Body of pancreas (tissue), 4 donors: Measurements from ENCODE around the gene ZNF484.

Experiments used
- POLR2A ChIP-seq, 3 donors: fragments of 450-650 bp; IDR thresholded peaks; one replicate each; pipeline ENCODE4 v1.6.1; 2016; ENCODE audit warnings: antibody characterized with exemption in 3 of 3, mild to moderate bottlenecking in 2 of 3
- TF ChIP-seq, protein P1 (sequence below), 7 experiments: fragments of 450-650 bp in 4 of 7; fragments of 200-600 bp in 3 of 7; sonication (generic) in 3 of 7; IDR thresholded peaks; one replicate each; pipeline ENCODE4 v1.5.1; 2016 to 2019; ENCODE audit warnings: antibody characterized with exemption in 7 of 7

DNA sequence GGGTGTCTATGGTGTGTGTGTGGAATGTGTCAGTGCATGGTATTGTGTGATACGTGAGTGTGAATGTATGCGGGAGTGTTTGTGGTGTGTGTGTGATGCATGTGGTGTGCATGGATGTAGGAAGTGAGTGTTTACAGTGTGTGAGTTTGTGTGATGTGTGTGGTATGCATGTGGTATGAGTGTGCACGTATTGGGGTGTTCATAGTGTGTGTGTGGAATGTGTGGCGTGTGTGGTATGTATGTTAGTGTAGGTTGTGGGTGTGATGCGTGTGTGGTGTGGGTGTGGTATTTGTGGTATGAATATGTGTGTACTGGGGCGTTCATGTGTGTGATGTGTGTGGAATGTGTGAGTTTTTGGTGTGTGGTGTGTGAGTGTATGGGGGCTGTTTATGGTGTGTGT lies 73.1 kb downstream of the ZNF484 start:
- TF ChIP-seq POLR2A (IDR thresholded peaks at IDR 0.05): no peak
- TF ChIP-seq, protein P1, sequence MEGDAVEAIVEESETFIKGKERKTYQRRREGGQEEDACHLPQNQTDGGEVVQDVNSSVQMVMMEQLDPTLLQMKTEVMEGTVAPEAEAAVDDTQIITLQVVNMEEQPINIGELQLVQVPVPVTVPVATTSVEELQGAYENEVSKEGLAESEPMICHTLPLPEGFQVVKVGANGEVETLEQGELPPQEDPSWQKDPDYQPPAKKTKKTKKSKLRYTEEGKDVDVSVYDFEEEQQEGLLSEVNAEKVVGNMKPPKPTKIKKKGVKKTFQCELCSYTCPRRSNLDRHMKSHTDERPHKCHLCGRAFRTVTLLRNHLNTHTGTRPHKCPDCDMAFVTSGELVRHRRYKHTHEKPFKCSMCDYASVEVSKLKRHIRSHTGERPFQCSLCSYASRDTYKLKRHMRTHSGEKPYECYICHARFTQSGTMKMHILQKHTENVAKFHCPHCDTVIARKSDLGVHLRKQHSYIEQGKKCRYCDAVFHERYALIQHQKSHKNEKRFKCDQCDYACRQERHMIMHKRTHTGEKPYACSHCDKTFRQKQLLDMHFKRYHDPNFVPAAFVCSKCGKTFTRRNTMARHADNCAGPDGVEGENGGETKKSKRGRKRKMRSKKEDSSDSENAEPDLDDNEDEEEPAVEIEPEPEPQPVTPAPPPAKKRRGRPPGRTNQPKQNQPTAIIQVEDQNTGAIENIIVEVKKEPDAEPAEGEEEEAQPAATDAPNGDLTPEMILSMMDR (IDR thresholded peaks at IDR 0.05): no peak
